EL (cell line): ENCODE data around the gene SCRN2.
A peak's percentile ranks its signal among the peaks of the same experiment; 100 is the strongest.

Experiments used
- DNase-seq: peaks from one replicate; pipeline ENCODE4 v3.0.0-alpha.2; 2016

The SCRN2 gene

GRCh38 chr17:47844814-47845715, 4.0 kb upstream of the SCRN2 start:
- peak; percentile 35 for DNase-seq

DNA sequence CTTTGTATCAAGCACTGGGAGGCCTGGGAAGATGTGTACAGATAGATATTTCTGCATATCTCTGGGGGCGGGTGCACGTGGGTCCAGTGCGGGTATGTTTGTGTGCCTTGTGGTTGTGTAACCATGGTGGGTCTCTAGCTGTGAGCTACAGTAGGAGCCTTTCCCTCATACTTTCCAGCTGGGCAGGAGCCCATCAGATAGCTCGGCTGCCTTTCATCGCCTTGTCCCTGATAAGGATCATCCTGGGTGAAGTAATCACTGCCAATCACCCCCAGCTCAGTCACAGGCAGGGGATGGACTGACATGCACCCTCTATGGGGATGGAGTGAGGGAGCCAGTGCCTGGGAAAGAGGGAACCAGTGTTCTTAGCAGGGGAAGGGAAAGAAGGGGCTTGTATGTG, 3.2 kb upstream of the SCRN2 start:
- no peak for DNase-seq

DNA sequence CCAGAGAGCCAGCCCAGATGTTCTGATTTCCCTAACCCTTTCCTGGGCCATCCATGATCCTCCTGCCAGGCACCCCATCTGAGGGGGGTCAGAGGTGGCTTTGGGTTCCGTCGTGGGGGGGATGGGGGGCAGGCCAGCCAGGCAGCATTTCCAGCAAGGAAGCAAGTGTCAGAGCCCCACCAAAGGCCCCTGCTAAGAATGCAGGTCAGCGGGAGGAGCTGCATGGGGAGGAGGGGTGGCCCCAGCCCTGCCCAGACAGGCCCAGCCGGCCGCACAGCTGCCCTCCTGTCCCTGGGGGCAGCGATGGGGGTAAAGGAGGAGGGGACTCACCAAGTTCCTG, 2.3 kb upstream of the SCRN2 start:
- DNase-seq: no peak

- DNase-seq: no peak
These were observed 617 bp upstream of the SCRN2 start for GRCh38 chr17:47841488-47842291.

DNA sequence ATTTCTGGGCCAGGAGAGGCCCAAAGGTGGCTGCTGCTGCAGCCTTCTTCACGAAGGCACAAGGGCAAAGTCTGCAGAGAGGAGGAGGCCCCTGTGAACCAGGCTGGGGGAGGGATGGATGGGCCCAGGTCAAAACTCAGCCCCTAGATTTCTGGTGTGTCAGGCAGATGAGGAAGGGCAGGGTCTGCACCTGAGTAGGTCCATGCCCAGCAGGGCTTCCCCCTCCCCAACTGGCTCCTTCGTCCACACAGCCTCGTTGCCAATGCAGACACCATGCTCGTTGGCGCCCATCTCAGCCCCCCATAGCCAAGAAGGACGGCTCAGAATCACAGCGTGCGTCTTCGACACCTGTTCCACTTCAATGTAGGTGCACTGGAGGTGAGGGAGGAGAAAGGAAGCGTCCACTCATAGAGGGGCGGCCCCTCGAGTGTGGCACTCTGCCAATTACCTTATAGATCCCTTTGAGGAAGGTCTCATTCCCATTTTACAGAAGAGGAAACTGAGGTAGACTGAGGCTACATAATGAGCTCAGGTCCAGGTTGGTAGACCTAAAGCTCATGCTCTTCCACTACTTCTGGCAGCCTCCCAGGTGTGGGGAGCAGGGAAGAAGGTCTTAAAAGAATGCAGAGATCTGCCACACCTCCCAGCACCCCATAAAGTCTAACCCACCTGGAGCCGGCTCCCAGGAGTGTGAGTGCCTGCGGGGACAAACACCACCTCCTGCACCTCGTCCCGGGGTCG, 902 bp downstream of the SCRN2 start:
- DNase-seq: no peak

GRCh38 chr17:47839071-47839470, 2.0 kb downstream of the SCRN2 start:
- no peak for DNase-seq

DNA sequence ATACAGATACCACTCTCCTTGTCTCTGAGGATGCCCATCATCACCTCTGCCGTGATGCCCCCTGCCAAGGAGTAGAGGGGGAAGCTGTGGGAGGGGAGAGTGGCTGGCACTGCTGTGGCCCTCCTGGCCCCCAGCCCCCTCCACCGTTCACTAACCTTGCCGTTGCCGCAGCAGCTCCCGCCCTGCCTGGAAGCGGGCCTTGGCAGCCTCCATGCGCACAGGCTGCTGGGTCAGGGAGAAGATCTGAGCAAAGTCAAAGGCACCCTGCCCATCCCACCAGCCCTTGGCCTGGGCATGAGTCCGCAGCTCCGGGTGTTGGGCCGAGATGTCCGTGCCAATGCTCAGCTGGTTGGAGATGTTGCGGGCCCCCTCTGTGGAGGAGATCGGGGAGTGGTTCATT, 2.4 kb downstream of the SCRN2 start:
- no peak for DNase-seq

DNA sequence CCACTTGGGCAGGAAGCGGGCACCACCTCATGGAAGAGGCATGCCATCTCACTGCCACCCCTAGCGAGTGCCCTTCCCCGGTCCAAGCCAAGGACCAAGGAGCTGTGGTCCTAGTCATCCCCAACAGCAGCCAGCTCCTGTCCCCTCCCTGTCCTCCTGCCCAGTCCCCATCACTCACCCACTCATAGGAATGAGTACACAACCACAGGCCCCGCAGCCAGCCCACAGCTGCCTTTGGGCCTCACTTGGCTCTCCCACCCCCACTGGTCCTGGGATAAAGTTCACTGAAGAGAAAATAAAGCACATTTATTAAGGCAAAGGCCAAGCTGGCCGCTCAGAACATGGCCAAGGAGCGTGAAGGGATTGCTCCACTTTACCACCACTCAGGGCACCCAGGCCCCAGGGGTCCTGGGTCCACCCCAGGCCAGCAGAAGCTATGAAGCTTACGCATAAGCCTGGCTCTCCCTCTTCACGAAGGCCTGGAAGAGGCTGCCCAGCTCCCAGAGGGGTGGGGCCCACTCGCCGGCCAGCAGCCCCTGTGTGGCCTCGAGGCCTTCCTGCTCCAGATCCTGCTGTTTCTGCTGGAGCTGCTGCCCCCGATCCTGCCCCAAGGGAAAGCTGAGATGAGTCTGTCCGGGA, 3.6 kb downstream of the SCRN2 start:
- DNase-seq: peak; percentile 27

- DNase-seq: no peak
These were observed 4.5 kb downstream of the SCRN2 start for GRCh38 chr17:47836601-47837000.

DNA sequence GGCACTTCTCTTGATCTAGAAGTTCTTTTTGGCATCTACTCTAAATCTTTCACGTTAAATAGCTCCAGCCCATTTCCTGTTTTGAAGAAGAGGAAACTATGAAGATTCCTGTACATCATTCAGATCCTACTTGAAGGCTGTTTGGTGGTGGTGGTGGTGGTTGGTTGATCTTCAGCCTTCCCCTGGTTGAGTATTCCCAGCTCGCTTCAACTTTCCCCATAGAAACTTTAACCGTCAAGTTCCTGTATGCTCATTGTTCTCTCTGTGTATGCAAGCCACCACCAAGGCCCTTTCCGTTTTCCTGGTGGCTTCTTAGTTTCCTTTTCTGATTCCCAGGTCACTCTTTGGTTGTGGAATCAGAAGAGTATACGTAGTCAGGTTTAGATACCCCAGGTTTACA, 6.3 kb downstream of the SCRN2 start:
- no peak for DNase-seq

DNA sequence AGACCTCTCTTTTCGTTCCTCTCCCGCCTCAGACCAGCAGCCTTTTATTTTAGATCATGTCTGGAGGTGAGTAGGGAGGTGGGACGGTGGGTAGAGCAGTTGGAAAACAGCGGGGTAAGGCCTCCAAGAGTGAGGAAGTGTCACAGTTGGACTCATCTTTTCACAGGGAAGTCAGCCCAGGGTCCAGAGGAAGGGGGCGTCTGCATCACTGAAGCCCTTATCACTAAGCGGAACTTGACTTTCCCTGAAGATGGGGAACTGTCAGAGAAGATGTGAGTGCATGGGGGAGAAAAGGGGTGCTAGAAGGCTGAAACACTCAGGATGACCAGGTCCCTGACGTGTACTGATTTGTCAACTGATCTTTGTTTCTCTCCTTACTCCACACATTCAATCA, 9.1 kb downstream of the SCRN2 start:
- no peak for DNase-seq

DNA sequence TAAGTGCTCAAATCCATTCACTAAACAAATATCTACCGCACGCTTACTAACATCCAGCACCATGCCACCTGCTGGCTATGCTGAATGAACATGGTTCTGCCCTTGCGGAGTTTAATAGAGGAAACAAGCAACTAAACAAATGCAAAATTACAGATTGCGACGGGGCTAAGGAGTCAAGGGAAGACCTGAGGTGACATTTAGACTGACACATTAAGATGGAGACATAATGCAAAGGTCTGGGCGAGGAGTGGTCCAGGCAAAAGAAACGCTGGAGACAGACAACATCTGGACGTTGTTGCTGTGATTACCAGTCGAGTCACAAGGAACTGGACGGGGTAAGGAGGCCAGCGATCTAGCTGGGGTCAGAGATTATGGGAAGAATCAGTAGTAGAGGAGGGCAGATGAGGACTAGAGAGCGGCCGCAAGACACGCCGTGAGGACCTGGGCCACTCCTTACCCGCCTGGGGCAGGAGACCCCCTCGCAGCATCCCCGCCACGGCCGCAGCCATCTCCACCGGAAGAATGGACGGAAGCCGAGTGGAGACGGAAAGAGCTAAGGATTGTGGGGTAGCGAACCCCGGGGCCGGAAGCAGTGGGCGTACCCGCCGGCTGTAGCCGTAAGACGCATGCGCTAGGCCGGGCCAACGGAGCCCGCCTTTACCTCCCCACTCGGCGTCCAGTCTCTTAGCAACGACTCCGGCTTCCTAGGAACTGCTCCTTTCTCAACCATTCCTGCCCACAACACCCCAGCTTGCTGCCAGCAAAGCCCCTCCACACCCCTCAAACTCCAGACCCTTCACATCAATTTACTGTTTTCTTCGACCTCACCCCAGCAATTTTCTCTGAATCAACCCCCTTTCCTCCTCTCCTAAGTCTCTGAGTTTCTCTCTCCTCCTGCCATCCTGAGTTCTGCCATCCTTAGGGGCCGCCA, 9.8 kb downstream of the SCRN2 start, which contains the start of the genes LRRC46 and MRPL10:
TSS of gene LRRC46 (plus strand) at position 668 of the 931 bp plus-strand sequence. CDS start 320 bp downstream, outside the sequence.
TSS of gene MRPL10 (minus strand) at position 539 of the 931 bp plus-strand sequence. CDS start at position 509, 30 bp downstream.
- DNase-seq: peak; percentile 93

DNA sequence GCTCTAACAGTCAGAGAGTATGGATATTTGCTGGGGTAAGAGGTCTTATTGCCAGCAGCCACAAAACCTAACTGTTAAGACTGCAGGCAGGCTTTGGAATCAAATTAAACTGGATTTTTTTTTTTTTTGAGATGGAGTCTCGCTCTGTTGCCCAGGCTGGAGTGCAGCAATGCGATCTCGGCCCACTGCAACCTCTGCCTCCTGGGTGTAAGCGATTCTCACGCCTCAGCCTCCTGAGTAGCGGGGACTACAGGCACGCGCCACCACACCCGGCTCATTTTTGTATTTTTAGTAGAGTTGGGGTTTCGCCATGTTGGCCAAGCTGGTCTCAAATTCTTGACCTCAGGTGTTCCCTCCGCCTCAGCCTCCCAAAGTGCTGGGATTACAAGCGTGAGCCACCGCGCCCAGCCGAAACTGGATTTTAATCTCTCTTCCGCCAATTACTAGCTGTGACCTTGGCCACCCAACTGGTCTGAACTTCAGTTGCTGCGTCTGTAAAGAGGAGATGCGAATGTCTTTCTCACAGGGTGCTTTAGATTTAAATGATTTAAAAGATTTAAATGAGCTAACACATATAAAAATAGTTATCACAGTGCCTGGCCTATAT, 10.6 kb downstream of the SCRN2 start:
- DNase-seq: no peak

DNA sequence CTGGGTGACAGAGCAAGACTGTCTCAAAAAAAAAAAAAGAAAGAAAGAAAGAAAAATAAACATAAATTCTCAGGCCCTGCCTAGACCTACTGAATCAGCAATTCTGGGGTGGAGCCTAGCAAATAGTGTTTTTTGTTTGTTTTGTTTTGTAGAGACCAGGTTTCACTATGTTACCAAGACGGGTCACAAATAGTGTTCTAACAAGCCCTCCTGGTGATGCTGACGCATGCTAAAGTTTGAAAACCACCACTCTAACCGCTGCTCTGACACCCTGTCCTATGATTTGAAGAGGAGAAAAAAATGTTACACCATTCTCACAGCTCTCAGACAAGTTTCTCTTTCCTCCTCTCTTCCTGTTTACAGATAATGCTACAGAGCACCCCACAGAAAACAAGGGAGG, 11.2 kb downstream of the SCRN2 start:
- DNase-seq: no peak

- DNase-seq: no peak
These were observed 17.6 kb downstream of the SCRN2 start for GRCh38 chr17:47823519-47823918.

DNA sequence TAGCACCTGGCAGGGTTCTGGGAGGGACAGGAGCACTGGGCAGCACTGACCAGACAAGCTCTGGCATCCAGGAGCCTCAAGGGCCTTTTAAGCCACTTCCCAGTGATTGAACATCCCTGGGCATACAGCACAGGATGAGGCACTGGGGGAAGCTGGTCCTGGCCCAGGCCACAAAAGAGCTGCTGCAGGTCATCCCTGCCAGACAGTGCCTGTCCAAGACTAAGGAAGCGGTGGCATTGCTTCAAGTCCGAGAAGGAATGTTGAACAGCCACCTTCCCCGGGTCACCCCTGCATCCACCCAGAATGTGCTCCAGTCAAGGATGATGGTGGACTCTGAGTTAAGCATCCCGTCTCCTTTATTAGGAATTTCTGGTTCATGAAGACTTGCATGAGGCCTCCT, 18.3 kb downstream of the SCRN2 start:
- DNase-seq: no peak

DNA sequence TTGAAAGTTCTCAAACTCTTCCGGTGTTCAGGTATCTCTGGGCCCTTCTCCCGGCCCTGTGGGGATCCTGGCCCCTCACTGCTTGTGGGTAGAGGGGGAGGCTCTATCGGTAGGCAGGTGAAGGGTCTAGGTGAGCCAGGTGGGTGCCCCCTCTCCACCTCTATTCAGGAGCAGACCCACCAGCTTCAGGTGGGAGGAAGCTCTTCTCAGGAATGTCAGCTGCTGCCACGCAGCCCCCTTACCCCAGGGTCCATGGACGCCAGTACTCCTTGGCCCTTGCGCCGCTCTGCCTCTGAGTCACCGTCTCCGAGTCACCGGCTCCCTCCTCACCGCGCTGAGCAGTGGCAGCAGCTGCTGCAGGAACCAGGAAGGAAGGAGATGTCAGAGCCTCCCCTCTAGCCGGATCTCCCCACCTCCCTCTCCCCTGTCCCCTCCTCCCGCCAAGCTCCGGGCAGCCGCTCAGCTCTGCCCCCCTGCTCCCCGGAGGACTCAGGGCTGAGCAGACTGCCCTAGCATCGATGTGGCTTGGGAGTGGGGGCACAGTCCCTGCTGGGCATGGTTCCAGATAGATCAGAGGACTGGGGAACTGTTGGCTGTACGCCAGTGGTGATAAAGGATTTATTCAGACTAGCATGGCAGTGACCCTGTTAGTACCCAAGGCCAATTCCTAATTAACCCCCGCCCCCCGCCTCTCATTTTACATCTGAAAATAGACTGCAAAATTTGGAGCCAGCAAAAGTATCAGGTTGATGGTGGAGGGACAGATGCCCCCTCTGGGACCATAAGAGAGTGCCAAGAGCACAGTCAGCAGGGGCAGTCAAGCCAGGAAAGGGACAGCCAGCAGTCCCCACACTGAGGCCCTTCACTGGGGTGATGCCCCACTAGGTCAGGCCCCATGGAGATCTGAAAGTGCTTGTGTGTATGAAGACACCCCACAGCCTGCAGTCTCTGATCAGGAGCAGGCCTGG, 19.4 kb downstream of the SCRN2 start, which contains the start of gene OSBPL7:
TSS of gene OSBPL7 (minus strand) at position 371 of the 968 bp plus-strand sequence. CDS start 1,516 bp downstream, outside the sequence.
- DNase-seq: peak; percentile 91

DNA sequence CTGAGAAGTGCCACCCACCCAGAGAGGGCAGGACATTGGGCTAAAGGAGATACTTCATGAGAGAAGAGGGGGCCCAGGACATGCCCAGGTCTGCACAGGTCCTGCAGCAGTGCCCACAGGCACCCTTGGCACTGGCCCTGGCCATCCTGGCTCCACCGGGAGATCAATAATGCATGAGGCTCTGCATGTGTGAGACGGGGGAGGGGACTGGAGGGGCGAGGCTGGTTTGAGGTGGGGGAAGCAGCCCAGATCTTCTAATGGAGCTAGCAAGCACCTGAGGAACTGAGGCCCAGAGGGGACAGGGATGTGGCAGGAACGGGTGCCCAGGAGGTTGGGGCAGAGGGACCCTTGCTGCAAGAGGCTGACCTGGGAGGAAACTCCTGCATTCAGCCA, 20.0 kb downstream of the SCRN2 start:
- no peak for DNase-seq

DNA sequence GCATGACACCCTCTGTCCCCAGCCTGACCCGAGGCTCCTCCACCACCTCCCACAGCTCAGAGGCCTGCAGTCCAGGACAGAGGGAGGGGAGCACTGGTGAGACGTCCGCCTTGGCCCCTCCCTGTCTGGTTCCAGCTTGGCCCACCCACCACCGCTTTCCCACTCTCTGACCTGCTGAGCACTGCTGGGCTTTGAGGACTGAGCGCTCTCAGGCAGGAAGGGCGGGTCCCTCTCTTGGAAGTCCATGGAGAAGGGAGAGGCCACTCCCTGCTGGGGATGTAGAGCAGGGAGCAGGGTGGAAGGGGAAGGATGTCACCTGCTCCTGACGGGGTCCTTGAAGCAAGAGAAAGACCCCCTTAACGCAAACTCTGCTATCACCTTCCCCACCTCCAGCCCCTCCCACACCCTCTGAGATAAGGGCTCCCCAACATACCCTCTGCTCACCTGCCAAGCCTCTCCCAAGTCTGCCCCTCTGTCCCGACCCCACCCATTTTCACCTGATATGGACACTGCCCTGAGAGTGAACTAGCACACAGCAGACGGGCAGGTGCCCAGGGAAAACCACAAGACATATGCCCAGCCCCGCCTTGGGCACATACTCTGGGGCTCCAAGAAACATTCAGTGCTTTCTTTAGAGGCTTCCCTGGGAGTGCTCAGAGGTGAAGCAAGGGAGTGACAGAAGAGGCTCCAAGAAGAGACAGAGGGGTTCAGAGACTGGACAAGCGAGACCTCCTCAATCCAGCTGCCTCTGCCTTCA, 20.9 kb downstream of the SCRN2 start:
- no peak for DNase-seq
